COLO668 (cell line): ENCODE measurements around the gene NACC1.

Source experiments
- DNase-seq: peaks from one replicate; lab custom pipeline; 2025; ENCODE audit not compliant: unreplicated experiment; lab: John Stamatoyannopoulos, UW

NACC1 gene

GRCh38 chr19:13189600-13189999 is 71.5 kb downstream of the NACC1 start:
- no peak for DNase-seq
